Measurements from ENCODE around the gene ERICH4. TPM values are rescaled to one million over a fixed set of nuclear protein-coding genes. Genes with fewer than 3 reads are reported as not detected.

The ERICH4 gene
- polyA plus RNA-seq, 2 of the 4 experiments (the other 2 are of a cell fraction), result 0.26 TPM; not detected in 1

GRCh38 chr19:41456342-41456918, 13.5 kb downstream of the ERICH4 start:
- ChIA-PET CTCF (interaction anchor here (0.6 to 15.6 kb wide), 10 partner anchors 9 to 578 kb away, joined by 3 to 1358 read pairs (median 6); partner anchors contain the start of genes CEACAM21, DMAC2 and ERICH4), POLR2A (interaction anchor here (0.6 to 2.3 kb wide), 2 partner anchors 17 to 74 kb away, joined by 3 to 9 read pairs; partner anchors contain the start of gene DMAC2)
- Histone ChIP-seq H3K9me3 (peaks cover 7% of the 10 kb centered on the region), H3K4me1 (no peaks in the 10 kb centered on the region), H3K27ac (no peak overlapping the region), H3K4me2 (no peak overlapping the region), H3K4me3 (no peak overlapping the region)
- FAIRE-seq (peak; percentile 89), ATAC-seq (no peak), DNase-seq (ENCODE audit: low read depth in 1 of 2, low spot score in 1 of 2) (no peak)
- WGBS (ENCODE audit: missing lambda C conversion rate), result 15% methylated on average over 7 of the region's 7 CpGs
- no peak for TF ChIP-seq TFCP2L1 (CRISPR knock-in tag; IDR thresholded peaks at IDR 0.05)
- no peak for TF ChIP-seq POLR2A (IDR thresholded peaks at IDR 0.05; ENCODE audit: low read length)
- no peak for TF ChIP-seq RFX5 (IDR thresholded peaks at IDR 0.05)
- no peak for TF ChIP-seq EHF (CRISPR knock-in tag; IDR thresholded peaks at IDR 0.05)
- no peak for TF ChIP-seq ZC3H11A (IDR thresholded peaks at IDR 0.05)

- Histone ChIP-seq H3K9me3 (peaks cover 7% of the 10 kb centered on the region), H3K4me1 (no peaks in the 10 kb centered on the region), H3K4me2 (no peak overlapping the region), H3K27ac (no peak overlapping the region), H3K4me3 (no peak overlapping the region)
- ATAC-seq, result no peak
- WGBS (ENCODE audit: missing lambda C conversion rate), result 49% methylated on average over 1 of the region's 1 CpG
- TF ChIP-seq HDAC2 (IDR thresholded peaks at IDR 0.05) (no peak), REST (IDR thresholded peaks at IDR 0.05) (no peak), CEBPB (IDR thresholded peaks at IDR 0.05) (no peak), E2F6 (IDR thresholded peaks at IDR 0.05; ENCODE audit: borderline replicate concordance, low read depth) (no peak), POLR2AphosphoS2 (conservative IDR thresholded peaks at IDR 0.05; ENCODE audit: low read length) (no peak), CTCF (IDR thresholded peaks at IDR 0.05) (no peak), FOSB (CRISPR knock-in tag; IDR thresholded peaks at IDR 0.05) (no peak), CBX8 (IDR thresholded peaks at IDR 0.05) (no peak; the same call in 1 of the 2 replicates), ZC3H11A (IDR thresholded peaks at IDR 0.05) (no peak), FOSL2 (IDR thresholded peaks at IDR 0.05) (no peak), FOSL2 (CRISPR knock-in tag; IDR thresholded peaks at IDR 0.05) (no peak), POLR2A (IDR thresholded peaks at IDR 0.05; ENCODE audit: low read length) (no peak), ELK1 (IDR thresholded peaks at IDR 0.05; ENCODE audit: low read depth, low read length) (no peak), HOXB13 (CRISPR knock-in tag; IDR thresholded peaks at IDR 0.05; ENCODE audit: low read depth) (no peak), GATA3 (IDR thresholded peaks at IDR 0.05; ENCODE audit: borderline replicate concordance) (no peak), SREBF2 (IDR thresholded peaks at IDR 0.05) (no peak)
- ChIA-PET POLR2A (interaction anchor here (2.3 kb wide), 1 partner anchor 18 kb away, joined by 9 read pairs; the partner anchor contains the start of gene DMAC2), CTCF (interaction anchor here (0.6 to 15.6 kb wide), 9 partner anchors 10 to 184 kb away, joined by 3 to 1358 read pairs (median 6); partner anchors contain the start of gene CEACAM21)
- FAIRE-seq, result peak; percentile 90
- no peak for DNase-seq (ENCODE audit: low read depth in 1 of 2, low spot score in 1 of 2)
These were observed 14.3 kb downstream of the ERICH4 start for GRCh38 chr19:41457241-41457640.
